Stromal cell of bone marrow (primary cell): ENCODE data around the gene GPAT3.

ENCODE experiments used
- DNase-seq: peaks from one replicate; pipeline ENCODE4 v3.0.0-alpha.2; 2012; ENCODE audit warnings: low read depth

Gene GPAT3

GRCh38 chr4:83644677-83645659 is 109.1 kb downstream of the GPAT3 start:
- peak; percentile 51 for DNase-seq

- no peak for DNase-seq
These were observed 110.8 kb downstream of the GPAT3 start for GRCh38 chr4:83646538-83647239.

GRCh38 chr4:83651846-83652245 is 115.9 kb downstream of the GPAT3 start:
- peak; percentile 26 for DNase-seq
